ENCODE data around the gene TGIF2.

DNA sequence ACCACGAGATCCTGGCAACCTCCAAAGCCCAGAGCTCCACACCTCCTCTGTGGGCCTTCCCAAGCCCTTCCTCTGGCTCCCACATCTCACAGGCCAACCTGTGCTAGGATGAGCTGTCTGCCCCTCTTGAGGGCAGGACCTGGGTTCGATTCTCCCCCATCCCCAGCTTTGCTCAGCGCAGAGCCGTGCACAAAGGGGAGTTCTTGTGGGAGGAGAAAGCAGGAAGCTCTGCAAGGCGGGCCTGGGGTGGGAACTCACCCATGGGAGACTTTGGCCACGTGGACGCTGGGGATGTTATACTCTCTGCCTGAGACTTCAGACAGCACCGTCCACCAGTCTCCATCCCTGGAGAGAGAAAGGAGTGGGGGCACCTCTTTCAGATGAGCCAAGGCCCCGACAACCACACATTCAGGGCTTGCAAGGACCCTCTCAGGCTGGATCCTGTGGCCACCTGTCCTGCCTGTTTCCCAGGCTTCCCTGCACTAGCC lies 59.9 kb downstream of the TGIF2 start:
- TF ChIP-seq POLR2AphosphoS5 (IDR thresholded peaks at IDR 0.05) (no peak), EP300 (IDR thresholded peaks at IDR 0.05) (no peak), POLR2A (IDR thresholded peaks at IDR 0.05) (no peak)
- TF ChIP-seq, protein P1, sequence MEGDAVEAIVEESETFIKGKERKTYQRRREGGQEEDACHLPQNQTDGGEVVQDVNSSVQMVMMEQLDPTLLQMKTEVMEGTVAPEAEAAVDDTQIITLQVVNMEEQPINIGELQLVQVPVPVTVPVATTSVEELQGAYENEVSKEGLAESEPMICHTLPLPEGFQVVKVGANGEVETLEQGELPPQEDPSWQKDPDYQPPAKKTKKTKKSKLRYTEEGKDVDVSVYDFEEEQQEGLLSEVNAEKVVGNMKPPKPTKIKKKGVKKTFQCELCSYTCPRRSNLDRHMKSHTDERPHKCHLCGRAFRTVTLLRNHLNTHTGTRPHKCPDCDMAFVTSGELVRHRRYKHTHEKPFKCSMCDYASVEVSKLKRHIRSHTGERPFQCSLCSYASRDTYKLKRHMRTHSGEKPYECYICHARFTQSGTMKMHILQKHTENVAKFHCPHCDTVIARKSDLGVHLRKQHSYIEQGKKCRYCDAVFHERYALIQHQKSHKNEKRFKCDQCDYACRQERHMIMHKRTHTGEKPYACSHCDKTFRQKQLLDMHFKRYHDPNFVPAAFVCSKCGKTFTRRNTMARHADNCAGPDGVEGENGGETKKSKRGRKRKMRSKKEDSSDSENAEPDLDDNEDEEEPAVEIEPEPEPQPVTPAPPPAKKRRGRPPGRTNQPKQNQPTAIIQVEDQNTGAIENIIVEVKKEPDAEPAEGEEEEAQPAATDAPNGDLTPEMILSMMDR (IDR thresholded peaks at IDR 0.05), result no peak

Data from upper lobe of left lung (tissue), 4 donors.